RWPE2 (cell line): ENCODE results near the gene MYO3B.
"Not testable (repeated sequence)": the region's sequence is repeated elsewhere in the genome, so short reads cannot be mapped to it uniquely, and the experiment has no call there.

ENCODE experiments used
- ATAC-seq: fragments of 200-7000 bp; cut with Tn5 transposase; 3 replicates; pipeline ENCODE4 v1.9.1; 2021; ENCODE audit warnings: low read depth
- DNase-seq: peaks from one replicate; pipeline ENCODE4 v3.0.0-alpha.2; 2020; ENCODE audit warnings: low spot score
- H3K27ac ChIP-seq: fragments of 450-650 bp; 2 replicates; pipeline ENCODE4 v1.5.1; 2017; ENCODE audit warnings: mild to moderate bottlenecking; ENCODE audit not compliant: poor library complexity, severe bottlenecking
- H3K27me3 ChIP-seq: fragments of 250-450 bp; sonication (Bioruptor Pico); 2 replicates; pipeline ENCODE4 v1.5.1; 2021; ENCODE audit warnings: mild to moderate bottlenecking, moderate library complexity; ENCODE audit not compliant: insufficient read depth, poor library complexity, severe bottlenecking
- H3K36me3 ChIP-seq: fragments of 250-450 bp; sonication (Bioruptor Pico); 2 replicates; pipeline ENCODE4 v1.5.1; 2020; ENCODE audit warnings: low read depth, mild to moderate bottlenecking, moderate library complexity
- H3K4me1 ChIP-seq: fragments of 250-450 bp; sonication (Bioruptor Pico); 2 replicates; pipeline ENCODE4 v1.5.1; 2021; ENCODE audit warnings: mild to moderate bottlenecking, moderate library complexity; ENCODE audit not compliant: insufficient read depth, poor library complexity, severe bottlenecking
- H3K4me3 ChIP-seq: fragments of 250-450 bp; sonication (Bioruptor Pico); 2 replicates; pipeline ENCODE4 v1.5.1; 2021; ENCODE audit warnings: mild to moderate bottlenecking, moderate library complexity; ENCODE audit not compliant: severe bottlenecking
- H3K9me3 ChIP-seq: fragments of 250-450 bp; sonication (Bioruptor Pico); 2 replicates; pipeline ENCODE4 v1.5.1; 2021; ENCODE audit warnings: mild to moderate bottlenecking, moderate library complexity; ENCODE audit not compliant: severe bottlenecking
- CTCF ChIP-seq: fragments of 450-650 bp; IDR thresholded peaks from one replicate; pipeline ENCODE4 v1.5.1; 2017; ENCODE audit warnings: mild to moderate bottlenecking, moderate library complexity; ENCODE audit not compliant: poor library complexity, severe bottlenecking

Gene MYO3B

GRCh38 chr2:170271340-170271739, 93.4 kb downstream of the MYO3B start:
- no peak overlapping the region for H3K27ac ChIP-seq
- ATAC-seq (no peak), DNase-seq (no peak)
- H3K4me3 ChIP-seq = no peak overlapping the region
- H3K4me1 ChIP-seq = no peaks in the 10 kb centered on the region
- H3K27me3 ChIP-seq = peaks cover 10% of the 10 kb centered on the region
- no peak for TF ChIP-seq CTCF
- H3K9me3 ChIP-seq = no peaks in the 10 kb centered on the region
- H3K36me3 ChIP-seq = no peaks in the 10 kb centered on the region

GRCh38 chr2:170276056-170276455, 98.1 kb downstream of the MYO3B start:
- H3K36me3 ChIP-seq = no peaks in the 10 kb centered on the region
- peaks cover 10% of the 10 kb centered on the region for H3K27me3 ChIP-seq
- ATAC-seq (no peak), DNase-seq (no peak)
- H3K9me3 ChIP-seq = no peaks in the 10 kb centered on the region
- no peak overlapping the region for H3K4me3 ChIP-seq
- TF ChIP-seq CTCF = no peak
- no peak overlapping the region for H3K27ac ChIP-seq
- H3K4me1 ChIP-seq = no peaks in the 10 kb centered on the region

GRCh38 chr2:170276925-170277629, 99.1 kb downstream of the MYO3B start:
- ATAC-seq (no peak), DNase-seq (no peak)
- Histone ChIP-seq H3K27ac (no peak overlapping the region), H3K9me3 (no peaks in the 10 kb centered on the region), H3K27me3 (peaks cover 11% of the 10 kb centered on the region), H3K4me1 (no peaks in the 10 kb centered on the region), H3K36me3 (no peaks in the 10 kb centered on the region), H3K4me3 (no peak overlapping the region)
- no peak for TF ChIP-seq CTCF

GRCh38 chr2:170277951-170278350, 100.0 kb downstream of the MYO3B start:
- ATAC-seq (no peak), DNase-seq (no peak)
- no peaks in the 10 kb centered on the region for H3K36me3 ChIP-seq
- no peak overlapping the region for H3K4me3 ChIP-seq
- H3K9me3 ChIP-seq = no peaks in the 10 kb centered on the region
- no peak for TF ChIP-seq CTCF
- H3K4me1 ChIP-seq = no peaks in the 10 kb centered on the region
- H3K27ac ChIP-seq = no peak overlapping the region
- H3K27me3 ChIP-seq = peaks cover 14% of the 10 kb centered on the region

GRCh38 chr2:170279615-170280014, 101.7 kb downstream of the MYO3B start:
- H3K9me3 ChIP-seq, H3K4me1 ChIP-seq, H3K36me3 ChIP-seq, H3K4me3 ChIP-seq, DNase-seq, ATAC-seq, H3K27ac ChIP-seq: not testable (repeated sequence)
- H3K27me3 ChIP-seq = peaks cover 14% of the 10 kb centered on the region
